RWPE1 (cell line): ENCODE data around the gene EEIG2.
A peak's percentile ranks its signal among the peaks of the same experiment; 100 is the strongest.

Source experiments
- CTCF ChIA-PET: fragments of 350-600 bp; sonication (Branson Sonifier 250); formaldehyde crosslinking; extraction: SDS; loops from one replicate; lab custom pipeline; 2021; lab: Yijun Ruan, JAX
- POLR2A ChIA-PET: fragments of 400-600 bp; formaldehyde crosslinking; extraction: SDS; loops from one replicate; lab custom pipeline; 2020; ENCODE audit warnings: antibody characterized with exemption; ENCODE audit not compliant: low non-redundant PET; lab: Yijun Ruan, JAX
- DNase-seq: peaks from one replicate; pipeline ENCODE4 v3.0.0; 2012; ENCODE audit warnings: low spot score
- H3K27ac ChIP-seq: fragments of 450-650 bp; 2 replicates; pipeline ENCODE4 v1.5.1; 2017
- CTCF ChIP-seq: fragments of 450-650 bp; conservative IDR thresholded peaks from 2 replicates; pipeline ENCODE4 v1.5.1; 2017; ENCODE audit warnings: low read depth, mild to moderate bottlenecking

Gene EEIG2

GRCh38 chr1:108590957-108591356 is 31.1 kb downstream of the EEIG2 start:
- ChIA-PET CTCF (no interaction called here), POLR2A (no interaction called here)
- DNase-seq: peak; percentile 37
- no peak overlapping the region for H3K27ac ChIP-seq
- no peak for TF ChIP-seq CTCF

- peak overlapping the region; percentile 57; the same call in 1 of the 2 replicates for H3K27ac ChIP-seq
- no peak for DNase-seq
- CTCF ChIA-PET: no interaction called here
- POLR2A ChIA-PET: no interaction called here
- TF ChIP-seq CTCF: no peak
These were observed 31.6 kb downstream of the EEIG2 start for GRCh38 chr1:108591466-108591865.

- TF ChIP-seq CTCF: no peak
- no peak overlapping the region for H3K27ac ChIP-seq
- DNase-seq: no peak
- ChIA-PET POLR2A (no interaction called here), CTCF (no interaction called here)
These were observed 32.3 kb downstream of the EEIG2 start for GRCh38 chr1:108592030-108592759.

- TF ChIP-seq CTCF: no peak
- CTCF ChIA-PET: interaction anchor here (0.6 kb wide), 1 partner anchor 467 kb away, joined by 3 read pairs; no protein-coding TSS in a partner anchor
- POLR2A ChIA-PET: no interaction called here
These were observed 33.5 kb downstream of the EEIG2 start for GRCh38 chr1:108593448-108593847.

GRCh38 chr1:108595507-108595906 is 35.6 kb downstream of the EEIG2 start:
- TF ChIP-seq CTCF: no peak
- CTCF ChIA-PET: interaction anchor here (0.5 kb wide), 1 partner anchor 239 kb away, joined by 4 read pairs; no protein-coding TSS in a partner anchor
- POLR2A ChIA-PET: no interaction called here
- no peak overlapping the region for H3K27ac ChIP-seq
- no peak for DNase-seq

More at GRCh38 chr1:108593448-108593847, 33.5 kb downstream of the EEIG2 start:
- no peak overlapping the region for H3K27ac ChIP-seq
- no peak for DNase-seq

GRCh38 chr1:108597041-108597440 is 37.1 kb downstream of the EEIG2 start:
- CTCF ChIA-PET: interaction anchor here (0.7 to 0.8 kb wide), 2 partner anchors 86 to 717 kb away, joined by 3 read pairs; no protein-coding TSS in a partner anchor
- H3K27ac ChIP-seq: no peak overlapping the region
- no peak for DNase-seq
- POLR2A ChIA-PET: no interaction called here
- TF ChIP-seq CTCF: no peak
